ENCODE results near the gene ACAA1. TPM values are rescaled to one million over a fixed set of nuclear protein-coding genes. Genes with fewer than 3 reads are reported as not detected.

ACAA1 gene
- total and polyA plus RNA-seq, 2 of the 13 experiments (the other 11 are each of a cell fraction or from before 2014, with no cell fraction given): 60.8 to 188 TPM

GRCh38 chr3:38164952-38165721 is 28.2 kb upstream of the ACAA1 start, which contains the start of gene OXSR1 (continued):
- TF ChIP-seq TGIF2 (CRISPR knock-in tag; IDR thresholded peaks at IDR 0.05) (no peak; the same call in 1 of the 2 replicates), POLR2AphosphoS2 (IDR thresholded peaks at IDR 0.05; ENCODE audit: low read depth, low read length) (no peak), ARID5B (CRISPR knock-in tag; IDR thresholded peaks at IDR 0.05) (no peak; the same call in 1 of the 2 replicates), SAFB2 (CRISPR knock-in tag; IDR thresholded peaks at IDR 0.05; ENCODE audit: borderline replicate concordance, low read depth) (no peak; the same call in 1 of the 2 replicates), SP1 (IDR thresholded peaks at IDR 0.05) (no peak), SP1 (CRISPR knock-in tag; IDR thresholded peaks at IDR 0.05) (peak; percentile 94), HHEX (CRISPR knock-in tag; IDR thresholded peaks at IDR 0.05) (no peak), ZBTB37 (CRISPR knock-in tag; IDR thresholded peaks at IDR 0.05) (no peak)
